Activated CD8-positive, alpha-beta memory T cell treated with anti-CD3 and anti-CD28 coated beads for 4 hours (primary cell): ENCODE results near the gene CCIN.
"Not testable (repeated sequence)": the region's sequence is repeated elsewhere in the genome, so short reads cannot be mapped to it uniquely, and the experiment has no call there.

ENCODE experiments used
- DNase-seq, 2 donors: peaks; one replicate each; pipeline ENCODE4 v3.0.0-alpha.2; 2020; ENCODE audit warnings: low read depth in 2 of 2

The CCIN gene

DNA sequence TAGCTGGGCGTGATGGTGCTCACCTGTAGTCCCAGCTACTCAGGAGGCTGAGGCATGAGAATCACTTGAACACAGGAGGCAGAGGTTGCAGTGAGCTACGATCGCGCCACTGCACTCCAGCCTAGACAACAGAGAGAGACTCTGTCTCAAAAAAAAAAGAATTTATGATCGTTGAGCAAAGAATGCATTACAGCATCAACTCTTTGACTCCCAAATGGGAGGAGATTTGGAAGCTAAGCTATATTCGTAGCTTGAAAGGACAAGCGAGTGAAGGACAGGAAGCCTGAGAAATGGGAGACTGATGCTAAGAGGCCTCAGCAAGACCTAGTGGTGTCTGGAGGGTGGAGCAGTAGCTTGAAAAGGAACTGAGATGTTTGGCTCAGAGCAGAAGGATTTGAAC, 10.3 kb upstream of the CCIN start:
- DNase-seq, result no peak

DNA sequence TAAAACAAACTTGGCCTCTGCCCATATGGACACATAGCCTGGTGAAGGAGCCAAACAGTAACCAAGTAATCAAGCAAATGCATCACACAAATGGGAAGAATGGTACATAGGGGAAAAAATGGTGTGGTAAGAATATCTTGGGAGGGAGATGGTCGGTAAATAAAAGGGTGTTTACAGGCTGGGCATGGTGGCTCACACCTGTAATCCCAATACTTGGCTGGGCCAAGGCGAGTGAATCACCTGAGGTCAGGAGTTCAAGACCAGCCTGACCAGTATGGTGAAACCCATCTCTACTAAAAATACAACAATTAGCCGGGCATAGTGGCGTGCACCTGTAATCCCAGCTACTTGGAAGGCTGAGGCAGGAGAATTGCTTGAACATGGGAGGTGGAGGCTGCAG, 9.7 kb upstream of the CCIN start:
- not testable (repeated sequence) for DNase-seq

DNA sequence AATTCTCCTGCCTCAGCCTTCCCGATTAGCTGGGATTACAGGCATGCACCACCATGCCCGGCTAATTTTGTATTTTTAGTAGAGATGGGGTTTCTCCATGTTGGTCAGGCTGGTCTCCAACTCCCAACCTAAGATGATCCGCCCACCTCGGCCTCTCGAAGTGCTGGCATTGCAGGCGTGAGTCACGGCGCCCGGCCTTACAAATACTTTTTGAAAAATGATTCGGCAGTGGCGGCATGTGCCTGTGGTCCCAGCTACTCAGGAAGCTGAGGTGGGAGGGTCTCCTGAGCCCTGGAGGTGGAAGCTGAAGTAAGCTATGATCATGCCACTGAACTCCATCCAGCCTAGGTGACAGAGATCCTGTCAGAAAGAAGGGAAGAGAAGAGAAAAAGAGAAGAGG, 9.1 kb upstream of the CCIN start:
- not testable (repeated sequence) for DNase-seq

- no peak for DNase-seq
Measured at GRCh38 chr9:36161187-36161586, 8.0 kb upstream of the CCIN start.

GRCh38 chr9:36162211-36162738, 6.9 kb upstream of the CCIN start:
- DNase-seq, result no peak

DNA sequence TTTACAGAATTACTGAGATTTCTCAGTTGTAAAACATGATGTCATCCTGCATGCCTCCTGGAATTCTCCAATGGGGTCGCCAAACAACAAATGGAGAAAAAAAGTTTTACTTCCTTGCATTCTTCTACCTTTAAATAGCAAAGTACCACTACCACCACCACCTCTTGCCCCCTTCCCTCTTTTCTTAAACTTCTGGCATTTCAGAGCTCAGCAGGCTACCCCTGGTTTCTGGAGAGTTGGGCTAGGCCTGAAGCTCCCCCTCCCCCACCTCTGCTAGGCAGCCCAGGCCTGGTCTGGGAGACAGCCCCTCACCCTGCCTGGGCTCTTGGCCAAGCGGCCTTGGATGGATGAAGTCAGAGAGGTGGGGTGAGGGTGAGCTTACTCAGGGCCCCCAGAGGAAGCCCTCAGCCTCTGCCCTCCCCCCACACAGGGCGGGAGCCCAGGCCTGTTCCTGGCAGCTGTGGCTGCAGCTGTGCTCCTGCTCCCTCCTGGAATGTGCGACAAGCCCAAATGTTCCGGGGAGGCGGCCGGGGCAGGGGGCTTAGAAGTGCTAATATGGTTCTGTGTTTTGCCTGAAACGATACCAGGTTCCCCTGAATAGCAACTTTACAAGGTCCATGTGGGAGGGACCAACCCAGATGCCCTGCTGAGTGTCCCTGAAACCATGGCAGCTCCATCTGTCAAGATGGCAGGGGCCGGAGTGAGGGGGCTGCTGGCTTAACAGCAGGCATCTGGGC, 6.0 kb upstream of the CCIN start:
- DNase-seq, result no peak

- no peak for DNase-seq
Measured at GRCh38 chr9:36163786-36164170, 5.4 kb upstream of the CCIN start.

DNA sequence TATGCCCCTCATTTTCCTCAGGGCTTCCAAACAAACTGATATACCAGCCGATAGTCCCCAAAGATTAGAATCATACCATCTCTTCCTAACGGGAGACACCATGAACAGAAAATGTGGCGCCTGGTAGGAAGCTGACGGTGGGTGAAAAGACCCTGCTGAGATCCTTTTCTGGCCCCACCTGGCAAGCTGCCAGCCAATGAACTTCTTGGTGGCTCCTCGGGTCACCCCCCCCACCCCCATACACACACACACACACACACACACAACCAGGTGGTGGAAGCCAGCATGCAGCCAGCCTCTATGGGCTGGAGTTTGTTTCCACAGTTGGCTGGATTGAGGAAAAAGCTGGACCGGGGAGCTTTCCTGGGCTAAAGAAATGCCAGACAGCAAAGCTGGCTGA, 4.8 kb upstream of the CCIN start:
- DNase-seq, result no peak

DNA sequence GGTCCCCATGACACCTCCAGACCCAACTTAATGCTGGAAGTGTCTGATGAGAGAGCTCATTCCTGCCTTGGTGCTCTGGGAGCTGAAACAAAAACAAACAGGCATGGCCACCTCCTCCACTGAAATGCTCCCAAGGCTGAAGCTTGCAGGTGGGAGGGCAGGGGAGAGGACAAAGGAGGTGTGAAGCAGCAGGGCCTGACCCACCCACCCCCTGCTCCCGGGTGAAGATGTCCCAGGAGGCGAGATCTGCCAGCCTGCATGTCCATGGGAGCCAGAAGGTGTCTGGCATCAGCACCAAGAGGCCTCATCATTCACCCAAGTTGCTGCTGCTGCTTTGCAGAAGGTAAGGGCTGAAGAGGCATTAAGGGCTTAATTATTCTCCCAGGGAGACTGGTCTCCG, 4.2 kb upstream of the CCIN start:
- no peak for DNase-seq

DNA sequence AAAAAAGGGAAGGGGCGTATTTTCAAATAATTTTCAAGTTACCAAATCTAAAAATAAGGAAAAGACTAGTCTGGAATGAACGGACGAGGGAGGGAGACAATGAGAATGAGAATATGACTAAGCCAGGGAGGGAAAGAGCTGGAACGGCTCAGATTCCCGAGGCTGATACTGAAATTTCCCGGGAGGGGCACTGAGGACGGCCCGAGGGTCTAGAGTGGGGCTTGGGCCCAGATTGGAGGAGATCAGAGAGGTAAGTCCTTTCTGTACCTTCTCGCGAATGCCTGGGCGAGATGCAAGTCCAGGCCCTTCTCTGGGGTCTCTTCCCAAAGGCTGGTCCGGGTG, 3.4 kb upstream of the CCIN start:
- DNase-seq, result no peak

GRCh38 chr9:36166168-36166927, 2.8 kb upstream of the CCIN start:
- DNase-seq, result peak; percentile 58 to 66

- DNase-seq, result no peak
Measured at GRCh38 chr9:36169708-36170107, 520 bp downstream of the CCIN start.

DNA sequence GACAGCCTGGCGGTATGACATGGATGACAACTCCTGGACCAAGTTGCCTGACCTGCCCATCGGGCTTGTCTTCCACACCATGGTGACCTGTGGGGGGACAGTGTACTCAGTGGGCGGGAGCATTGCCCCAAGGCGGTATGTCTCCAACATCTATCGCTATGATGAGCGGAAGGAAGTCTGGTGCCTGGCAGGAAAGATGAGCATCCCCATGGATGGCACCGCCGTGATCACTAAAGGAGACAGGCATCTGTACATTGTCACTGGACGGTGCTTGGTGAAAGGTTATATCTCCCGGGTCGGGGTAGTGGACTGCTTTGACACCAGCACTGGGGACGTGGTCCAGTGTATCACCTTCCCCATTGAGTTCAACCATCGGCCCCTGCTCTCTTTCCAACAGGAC, 1.3 kb downstream of the CCIN start:
- DNase-seq, result no peak

DNA sequence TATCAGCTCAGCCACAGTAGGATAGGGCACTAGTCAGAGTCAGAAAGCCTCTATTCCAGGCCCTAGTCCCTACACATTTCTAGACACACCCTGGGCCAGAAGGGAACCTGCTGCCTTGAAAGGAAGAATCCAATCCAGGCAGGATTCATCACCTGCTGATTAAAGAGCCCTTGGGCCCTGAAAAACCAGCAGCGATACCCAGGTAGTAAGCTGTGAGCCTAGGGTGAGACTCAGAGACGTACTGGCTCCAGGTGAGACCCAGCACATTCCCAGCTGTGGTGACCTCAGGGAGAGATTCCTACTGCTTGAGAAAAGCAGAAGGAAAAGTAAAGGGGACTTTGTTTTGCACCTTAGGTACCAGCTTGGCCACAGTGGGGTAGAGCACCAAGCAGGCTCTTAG, 4.7 kb downstream of the CCIN start:
- DNase-seq, result no peak

DNA sequence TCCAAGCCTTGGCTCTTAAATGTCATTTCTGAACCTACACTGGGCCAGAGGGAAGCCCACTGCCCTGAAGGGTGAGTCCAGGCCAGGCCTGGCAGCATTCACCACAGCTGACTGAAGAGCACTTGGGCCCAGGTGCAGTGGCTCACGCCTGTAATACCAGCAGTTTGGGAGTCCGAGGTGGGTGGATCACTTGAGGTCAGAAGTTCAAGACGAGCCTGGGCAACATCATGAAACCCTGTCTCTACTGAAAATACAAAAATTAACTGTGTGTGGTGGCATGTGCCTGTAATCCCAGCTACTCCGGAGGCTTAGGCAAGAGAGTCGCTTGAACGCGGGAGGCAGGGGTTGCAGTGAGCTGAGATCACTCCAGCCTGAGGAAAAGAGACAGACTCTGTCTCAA, 5.1 kb downstream of the CCIN start:
- no peak for DNase-seq

DNA sequence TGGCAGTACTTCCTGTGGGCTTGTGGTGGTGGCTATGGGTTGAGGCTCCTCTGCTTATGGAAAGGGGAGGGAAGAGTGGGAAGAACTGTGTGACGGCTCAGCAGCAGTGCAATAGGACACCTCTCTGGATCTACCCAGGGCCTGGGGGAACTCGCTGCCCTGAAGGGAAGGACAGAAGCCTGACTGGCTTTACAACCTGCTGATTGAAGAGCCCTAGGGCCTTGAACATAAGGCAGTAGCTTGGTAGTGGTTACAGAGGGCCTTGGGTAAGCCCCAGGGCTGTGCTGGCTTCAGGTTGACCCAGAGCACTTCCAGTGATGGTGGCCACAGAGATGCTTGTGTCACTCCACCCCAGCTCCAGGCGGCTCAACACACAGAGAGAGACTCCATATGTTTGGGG, 5.5 kb downstream of the CCIN start:
- DNase-seq, result no peak

DNA sequence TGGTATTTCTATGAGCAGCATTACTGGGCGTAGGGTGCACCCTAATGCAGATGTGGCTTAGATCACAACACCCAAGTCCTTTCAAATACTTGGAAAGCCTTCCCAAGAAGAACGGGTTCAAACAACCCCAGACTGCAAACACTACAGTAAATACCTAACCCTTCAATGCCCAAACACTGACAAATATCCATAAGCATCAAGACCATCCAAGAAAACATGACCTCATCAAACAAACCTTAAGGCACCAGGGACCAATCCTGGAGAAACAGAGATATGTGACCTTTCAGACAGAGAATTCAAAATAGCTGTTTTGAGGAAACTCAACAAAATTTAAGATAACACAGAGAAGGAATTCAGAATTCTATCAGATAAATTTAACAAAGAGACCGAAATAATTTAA, 6.0 kb downstream of the CCIN start:
- DNase-seq, result not testable (repeated sequence)

DNA sequence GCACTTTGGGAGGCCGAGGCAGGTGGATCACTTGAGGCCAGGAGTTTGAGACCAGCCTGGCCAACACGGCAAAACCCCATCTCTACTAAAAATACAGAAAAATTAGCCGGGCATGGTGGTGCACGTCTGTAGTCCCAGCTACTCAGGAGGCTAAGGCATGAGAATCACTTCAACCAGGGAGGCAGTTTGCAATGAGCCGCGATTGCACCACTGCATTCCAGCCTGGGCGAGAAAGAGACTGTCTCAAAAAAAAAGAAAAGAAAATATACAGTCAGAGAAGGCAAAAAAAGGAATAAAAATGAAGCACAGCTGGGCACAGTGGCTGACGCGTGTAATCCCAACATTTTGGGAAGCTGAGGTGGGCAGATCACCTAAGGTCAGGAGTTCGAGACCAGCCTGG, 7.3 kb downstream of the CCIN start:
- DNase-seq, result not testable (repeated sequence)

DNA sequence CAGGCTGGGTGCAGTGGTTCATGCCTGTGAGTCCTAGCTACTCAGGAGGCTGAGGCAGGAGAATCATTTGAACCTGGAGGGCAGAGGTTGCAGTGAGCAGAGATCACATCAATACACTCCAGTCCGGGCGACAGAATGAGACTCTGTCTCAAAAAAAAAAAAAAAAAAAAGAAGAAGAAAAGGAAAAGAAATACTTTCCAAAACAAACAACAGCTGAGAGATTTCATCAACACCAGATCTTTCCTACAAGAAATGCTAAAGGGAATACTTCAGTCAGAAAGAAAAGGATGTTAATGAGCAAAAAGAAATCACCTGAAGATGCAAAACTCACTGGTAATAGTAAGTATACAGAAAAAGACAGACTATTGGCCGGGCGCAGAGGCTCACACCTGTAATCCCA, 8.4 kb downstream of the CCIN start:
- DNase-seq, result no peak

GRCh38 chr9:36180243-36180642, 11.1 kb downstream of the CCIN start:
- DNase-seq, result not testable (repeated sequence)

DNA sequence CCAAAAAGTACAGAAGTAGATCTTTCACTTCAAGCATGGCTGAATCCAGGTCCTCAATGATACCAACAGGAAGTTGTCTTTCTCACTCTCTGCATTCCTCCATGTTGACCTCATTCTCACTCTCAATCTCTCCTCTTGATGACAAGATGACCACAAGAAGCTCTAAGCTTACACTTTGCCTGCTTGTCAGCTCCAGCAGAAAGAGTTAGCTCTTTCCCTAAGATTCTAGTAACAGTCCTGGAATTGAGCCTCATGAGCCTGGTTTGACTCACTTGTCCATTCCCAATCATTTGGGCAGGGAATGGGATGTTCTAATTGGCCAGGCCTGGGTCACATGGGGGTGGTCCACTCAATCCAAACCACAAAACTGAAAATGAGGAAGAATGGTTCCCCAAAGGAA, 18.2 kb downstream of the CCIN start:
- no peak for DNase-seq

- no peak for DNase-seq
Measured at GRCh38 chr9:36188212-36188611, 19.0 kb downstream of the CCIN start.

DNA sequence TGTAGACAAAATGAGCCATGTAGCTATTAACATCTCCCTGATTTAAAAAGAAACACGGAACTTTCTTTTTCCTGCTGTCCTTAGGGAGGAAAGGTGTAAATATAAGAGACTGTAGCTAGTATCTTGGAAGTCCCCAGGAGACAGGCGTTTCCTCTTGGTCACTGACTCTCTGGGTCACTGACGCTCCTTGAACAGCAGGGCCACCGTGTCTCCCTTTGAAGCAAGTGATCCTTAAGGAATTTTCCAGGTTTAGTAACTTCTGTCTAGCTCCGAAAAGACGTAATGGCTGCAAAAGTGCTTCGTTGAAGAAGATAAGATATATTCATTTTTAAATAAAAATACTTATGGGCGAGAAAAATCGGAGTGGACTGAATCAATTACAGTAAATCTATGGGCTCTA, 20.8 kb downstream of the CCIN start:
- no peak for DNase-seq
